ENCODE results near the gene BFSP2. TPM values are rescaled to one million over a fixed set of nuclear protein-coding genes. Genes with fewer than 3 reads are reported as not detected.

Gene BFSP2
- total RNA-seq, 1 donor from 2014 or later: not detected

DNA sequence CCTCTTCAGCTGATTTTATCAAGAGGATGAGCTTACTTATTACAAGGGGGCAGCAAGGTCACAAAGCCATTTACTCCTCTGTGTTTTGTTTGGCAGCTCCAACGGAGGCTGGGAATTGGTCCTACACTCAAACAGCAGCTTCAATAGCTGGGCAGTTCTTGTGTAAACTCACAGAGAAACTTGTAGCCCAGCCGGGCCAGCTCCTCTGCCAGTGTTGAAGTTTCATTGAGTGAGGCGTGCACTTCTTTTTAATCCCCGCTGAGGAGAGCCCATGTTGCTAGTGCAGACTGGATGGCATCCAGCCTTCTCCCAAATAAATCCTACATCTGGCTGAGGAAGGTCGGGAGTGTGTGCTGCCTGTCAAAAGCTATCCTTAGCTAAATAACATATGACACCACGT lies 59.5 kb downstream of the BFSP2 start:
- Mint-ChIP-seq H3K4me3 (ENCODE audit: unreplicated experiment) (no peak overlapping the region), H3K27ac (ENCODE audit: unreplicated experiment) (no peak overlapping the region), H3K9me3 (ENCODE audit: unreplicated experiment) (no peaks in the 10 kb centered on the region), H3K36me3 (ENCODE audit: low read depth, unreplicated experiment) (no peaks in the 10 kb centered on the region), H3K27me3 (ENCODE audit: unreplicated experiment) (peaks cover 2% of the 10 kb centered on the region), H3K4me1 (ENCODE audit: unreplicated experiment) (peaks cover 3% of the 10 kb centered on the region)
- no peak for TF ChIP-seq CTCF (IDR thresholded peaks at IDR 0.05; ENCODE audit: unreplicated experiment)
- no peak for DNase-seq (ENCODE audit: low spot score)

DNA sequence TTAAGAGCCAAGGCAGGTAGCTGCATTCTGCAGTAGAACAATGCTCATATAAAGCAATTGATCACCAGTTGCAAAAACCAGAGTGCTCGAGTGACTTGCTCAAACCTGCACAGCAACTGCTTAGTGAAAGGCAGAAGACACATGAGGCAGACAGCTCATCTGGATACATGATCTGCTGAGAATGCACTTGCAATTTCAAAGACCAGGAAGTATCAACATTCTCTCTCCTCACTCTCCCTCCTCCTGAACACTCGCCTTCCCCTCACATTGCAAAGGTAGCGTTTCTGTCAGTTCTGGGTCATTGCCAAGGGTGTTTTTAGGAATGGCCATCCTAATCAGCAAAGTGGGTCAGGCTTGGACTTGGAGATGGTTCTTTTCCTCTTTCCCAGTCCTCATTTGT lies 61.0 kb downstream of the BFSP2 start:
- peaks cover 2% of the 10 kb centered on the region for H3K27me3 Mint-ChIP-seq (ENCODE audit: unreplicated experiment)
- H3K4me3 Mint-ChIP-seq (ENCODE audit: unreplicated experiment): no peak overlapping the region
- no peaks in the 10 kb centered on the region for H3K36me3 Mint-ChIP-seq (ENCODE audit: low read depth, unreplicated experiment)
- DNase-seq (ENCODE audit: low spot score): no peak
- no peaks in the 10 kb centered on the region for H3K9me3 Mint-ChIP-seq (ENCODE audit: unreplicated experiment)
- no peak overlapping the region for H3K27ac Mint-ChIP-seq (ENCODE audit: unreplicated experiment)
- peaks cover 3% of the 10 kb centered on the region for H3K4me1 Mint-ChIP-seq (ENCODE audit: unreplicated experiment)
- TF ChIP-seq CTCF (IDR thresholded peaks at IDR 0.05; ENCODE audit: unreplicated experiment): no peak

GRCh38 chr3:133461291-133461690 lies 61.4 kb downstream of the BFSP2 start:
- Mint-ChIP-seq H3K27me3 (ENCODE audit: unreplicated experiment) (peaks cover 2% of the 10 kb centered on the region), H3K4me3 (ENCODE audit: unreplicated experiment) (no peak overlapping the region), H3K9me3 (ENCODE audit: unreplicated experiment) (no peaks in the 10 kb centered on the region), H3K4me1 (ENCODE audit: unreplicated experiment) (peaks cover 3% of the 10 kb centered on the region), H3K27ac (ENCODE audit: unreplicated experiment) (no peak overlapping the region), H3K36me3 (ENCODE audit: low read depth, unreplicated experiment) (no peaks in the 10 kb centered on the region)
- no peak for TF ChIP-seq CTCF (IDR thresholded peaks at IDR 0.05; ENCODE audit: unreplicated experiment)
- no peak for DNase-seq (ENCODE audit: low spot score)

DNA sequence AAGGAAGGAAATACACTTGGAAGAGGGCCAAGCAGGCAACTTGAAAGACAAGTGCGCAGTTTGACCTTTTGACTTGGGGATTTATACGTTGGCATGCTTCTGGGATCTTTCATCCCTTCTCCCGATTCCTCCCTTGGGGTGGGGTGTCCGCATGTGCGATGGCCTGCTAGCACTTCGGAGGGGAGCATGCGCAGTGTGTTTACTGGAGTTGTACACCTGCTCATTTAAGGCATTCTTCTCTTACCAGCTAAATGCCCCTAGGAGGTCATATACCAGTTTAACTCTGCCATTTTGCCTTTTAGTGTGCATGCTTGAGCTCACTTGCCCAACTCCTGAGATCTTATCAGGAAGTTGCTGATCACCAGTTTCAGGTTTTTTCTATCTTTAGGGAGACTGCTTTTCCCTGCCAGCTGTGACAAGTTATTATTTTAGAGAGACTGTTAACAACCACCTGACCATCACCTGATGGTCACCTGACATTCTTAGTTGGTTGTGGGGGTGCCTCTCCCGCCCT lies 63.5 kb downstream of the BFSP2 start:
- peaks cover 3% of the 10 kb centered on the region for H3K4me1 Mint-ChIP-seq (ENCODE audit: unreplicated experiment)
- peaks cover 2% of the 10 kb centered on the region for H3K27me3 Mint-ChIP-seq (ENCODE audit: unreplicated experiment)
- no peak overlapping the region for H3K27ac Mint-ChIP-seq (ENCODE audit: unreplicated experiment)
- no peaks in the 10 kb centered on the region for H3K9me3 Mint-ChIP-seq (ENCODE audit: unreplicated experiment)
- no peaks in the 10 kb centered on the region for H3K36me3 Mint-ChIP-seq (ENCODE audit: low read depth, unreplicated experiment)
- DNase-seq (ENCODE audit: low spot score): no peak
- no peak for TF ChIP-seq CTCF (IDR thresholded peaks at IDR 0.05; ENCODE audit: unreplicated experiment)
- no peak overlapping the region for H3K4me3 Mint-ChIP-seq (ENCODE audit: unreplicated experiment)

DNA sequence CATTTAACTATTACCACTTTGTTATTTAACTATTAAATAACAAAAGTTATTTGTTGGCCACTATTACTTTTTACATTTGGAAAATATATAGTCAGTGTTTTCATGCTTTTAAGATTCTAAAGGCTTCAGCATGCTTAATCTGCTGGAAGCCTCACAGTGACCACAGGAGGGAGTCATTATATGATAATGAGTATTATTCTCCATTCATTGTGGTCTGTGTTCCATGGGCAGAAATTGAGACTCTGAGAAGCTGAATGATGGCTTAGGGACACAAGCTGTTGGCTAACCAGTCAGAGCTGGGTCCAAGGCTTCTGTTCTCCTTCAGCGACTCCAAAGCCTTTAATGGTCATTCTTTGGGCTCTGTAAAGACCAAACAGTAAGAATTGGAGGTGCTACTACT lies 64.7 kb downstream of the BFSP2 start:
- Mint-ChIP-seq H3K4me1 (ENCODE audit: unreplicated experiment) (peaks cover 3% of the 10 kb centered on the region), H3K4me3 (ENCODE audit: unreplicated experiment) (no peak overlapping the region), H3K36me3 (ENCODE audit: low read depth, unreplicated experiment) (no peaks in the 10 kb centered on the region), H3K9me3 (ENCODE audit: unreplicated experiment) (no peaks in the 10 kb centered on the region), H3K27ac (ENCODE audit: unreplicated experiment) (no peak overlapping the region), H3K27me3 (ENCODE audit: unreplicated experiment) (peaks cover 3% of the 10 kb centered on the region)
- no peak for TF ChIP-seq CTCF (IDR thresholded peaks at IDR 0.05; ENCODE audit: unreplicated experiment)
- no peak for DNase-seq (ENCODE audit: low spot score)
